ENCODE results near the gene BICD2.

The BICD2 gene

DNA sequence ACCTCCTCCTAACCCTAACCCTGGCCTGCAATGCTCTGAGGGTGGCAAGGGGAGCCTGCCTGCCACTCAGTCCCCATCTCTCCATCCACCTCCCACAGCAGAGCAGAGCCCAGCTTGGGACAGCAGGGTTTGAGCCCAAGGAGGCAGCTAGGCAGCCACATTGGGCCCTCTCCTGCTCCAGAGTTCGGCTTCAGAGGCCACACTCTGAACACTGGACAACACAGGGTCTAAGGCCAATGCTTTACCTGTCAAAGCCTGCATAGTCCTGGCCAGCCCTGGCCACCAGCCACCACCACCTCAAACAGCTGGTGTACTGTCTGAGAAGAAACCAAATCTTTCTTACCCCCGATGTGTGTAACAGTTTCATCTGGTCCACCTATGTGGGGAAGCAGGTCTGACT is 5.2 kb downstream of the BICD2 start:
- Histone ChIP-seq H3K36me3 (ENCODE audit: insufficient read depth, low read length) (no peaks in the 10 kb centered on the region), H3K4me3 (ENCODE audit: low read depth in 1 of 2, low read length in 2 of 2) (no peak overlapping the region), H3K9me3 (ENCODE audit: low read length) (no peaks in the 10 kb centered on the region), H3K27ac (ENCODE audit: low read depth, low read length) (peak overlapping the region; percentile 20), H3K9ac (ENCODE audit: low read length) (no peak overlapping the region), H3K4me1 (ENCODE audit: insufficient read depth, low read length) (peaks cover 37% of the 10 kb centered on the region), H3K27me3 (ENCODE audit: control insufficient read depth in 1 of 2, insufficient read depth in 2 of 2, low read length in 2 of 2) (no peaks in the 10 kb centered on the region)

- Histone ChIP-seq H3K36me3 (ENCODE audit: insufficient read depth, low read length) (no peaks in the 10 kb centered on the region), H3K9ac (ENCODE audit: low read length) (no peak overlapping the region), H3K4me1 (ENCODE audit: insufficient read depth, low read length) (peaks cover 29% of the 10 kb centered on the region), H3K27me3 (ENCODE audit: control insufficient read depth in 1 of 2, insufficient read depth in 2 of 2, low read length in 2 of 2) (no peaks in the 10 kb centered on the region), H3K27ac (ENCODE audit: low read depth, low read length) (no peak overlapping the region), H3K9me3 (ENCODE audit: low read length) (no peaks in the 10 kb centered on the region), H3K4me3 (ENCODE audit: low read depth in 1 of 2, low read length in 2 of 2) (no peak overlapping the region)
These were observed 7.8 kb downstream of the BICD2 start for GRCh38 chr9:92756792-92757191.

DNA sequence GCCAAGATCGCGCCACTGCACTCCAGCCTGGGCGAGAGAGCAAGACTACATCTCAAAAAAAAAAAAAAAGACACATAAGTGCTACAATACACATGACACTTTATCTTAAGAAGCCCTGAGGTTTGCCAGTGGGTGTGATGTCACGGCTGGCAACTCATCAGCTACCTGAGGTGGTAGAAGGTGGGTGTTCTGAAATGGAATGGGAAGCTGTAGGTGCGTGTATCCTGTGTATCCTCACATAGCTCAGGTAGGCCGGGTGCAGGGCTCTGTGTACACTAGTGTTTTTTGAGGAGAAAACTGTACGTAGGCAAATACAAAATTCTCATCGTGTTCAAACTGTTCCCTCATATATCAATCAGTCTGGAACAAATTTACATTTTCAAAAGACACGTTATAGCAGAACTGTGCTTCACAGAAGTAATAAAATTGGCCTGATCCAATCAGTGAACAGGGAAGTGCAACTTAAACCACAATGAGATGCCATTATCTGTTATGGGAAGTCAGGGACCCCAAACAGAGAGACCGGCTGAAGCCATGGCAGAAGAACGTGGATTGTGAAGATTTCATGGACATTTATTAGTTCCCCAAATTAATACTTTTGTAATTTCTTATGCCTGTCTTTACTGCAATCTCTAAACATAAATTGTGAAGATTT is 10.4 kb downstream of the BICD2 start:
- H3K36me3 ChIP-seq (ENCODE audit: insufficient read depth, low read length): no peaks in the 10 kb centered on the region
- no peaks in the 10 kb centered on the region for H3K9me3 ChIP-seq (ENCODE audit: low read length)
- H3K27me3 ChIP-seq (ENCODE audit: control insufficient read depth in 1 of 2, insufficient read depth in 2 of 2, low read length in 2 of 2): no peaks in the 10 kb centered on the region
- no peak overlapping the region for H3K9ac ChIP-seq (ENCODE audit: low read length)
- no peak overlapping the region for H3K27ac ChIP-seq (ENCODE audit: low read depth, low read length)
- H3K4me3 ChIP-seq (ENCODE audit: low read depth in 1 of 2, low read length in 2 of 2): no peak overlapping the region
- peaks cover 15% of the 10 kb centered on the region for H3K4me1 ChIP-seq (ENCODE audit: insufficient read depth, low read length)

- Histone ChIP-seq H3K4me1 (ENCODE audit: insufficient read depth, low read length) (peaks cover 28% of the 10 kb centered on the region), H3K4me3 (ENCODE audit: low read depth in 1 of 2, low read length in 2 of 2) (no peak overlapping the region), H3K9me3 (ENCODE audit: low read length) (no peaks in the 10 kb centered on the region), H3K27me3 (ENCODE audit: control insufficient read depth in 1 of 2, insufficient read depth in 2 of 2, low read length in 2 of 2) (no peaks in the 10 kb centered on the region), H3K36me3 (ENCODE audit: insufficient read depth, low read length) (no peaks in the 10 kb centered on the region), H3K9ac (ENCODE audit: low read length) (no peak overlapping the region), H3K27ac (ENCODE audit: low read depth, low read length) (peak overlapping the region; percentile 13)
These were observed 11.7 kb downstream of the BICD2 start for GRCh38 chr9:92752812-92753404.

DNA sequence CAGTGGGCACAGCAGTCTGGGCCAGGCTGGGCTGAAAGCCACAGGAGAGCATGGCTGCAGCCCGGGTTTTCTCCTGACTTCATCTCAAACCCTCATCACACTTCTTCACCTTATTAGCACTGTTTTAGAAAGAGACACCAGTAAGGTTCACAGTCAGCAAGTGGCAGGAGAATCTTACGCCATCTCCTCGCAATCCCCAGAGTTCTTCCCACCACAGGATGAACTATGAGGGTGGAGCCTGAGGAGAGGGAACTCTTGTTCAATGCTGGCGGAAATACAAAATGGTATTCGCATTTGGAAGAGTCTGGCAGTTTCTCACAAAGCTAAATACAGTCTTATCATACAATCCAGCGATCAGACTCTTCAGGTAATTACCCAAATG is 14.7 kb downstream of the BICD2 start:
- H3K27me3 ChIP-seq (ENCODE audit: control insufficient read depth in 1 of 2, insufficient read depth in 2 of 2, low read length in 2 of 2): no peaks in the 10 kb centered on the region
- H3K9ac ChIP-seq (ENCODE audit: low read length): no peak overlapping the region
- no peak overlapping the region for H3K4me3 ChIP-seq (ENCODE audit: low read depth in 1 of 2, low read length in 2 of 2)
- H3K4me1 ChIP-seq (ENCODE audit: insufficient read depth, low read length): peaks cover 53% of the 10 kb centered on the region
- H3K36me3 ChIP-seq (ENCODE audit: insufficient read depth, low read length): no peaks in the 10 kb centered on the region
- H3K9me3 ChIP-seq (ENCODE audit: low read length): no peaks in the 10 kb centered on the region
- no peak overlapping the region for H3K27ac ChIP-seq (ENCODE audit: low read depth, low read length)

GRCh38 chr9:92749071-92749933 is 15.3 kb downstream of the BICD2 start:
- Histone ChIP-seq H3K9ac (ENCODE audit: low read length) (no peak overlapping the region), H3K4me3 (ENCODE audit: low read depth in 1 of 2, low read length in 2 of 2) (no peak overlapping the region), H3K27ac (ENCODE audit: low read depth, low read length) (no peak overlapping the region), H3K27me3 (ENCODE audit: control insufficient read depth in 1 of 2, insufficient read depth in 2 of 2, low read length in 2 of 2) (no peaks in the 10 kb centered on the region), H3K9me3 (ENCODE audit: low read length) (no peaks in the 10 kb centered on the region), H3K36me3 (ENCODE audit: insufficient read depth, low read length) (no peaks in the 10 kb centered on the region), H3K4me1 (ENCODE audit: insufficient read depth, low read length) (peaks cover 54% of the 10 kb centered on the region)

- no peaks in the 10 kb centered on the region for H3K9me3 ChIP-seq (ENCODE audit: low read length)
- no peak overlapping the region for H3K4me3 ChIP-seq (ENCODE audit: low read depth in 1 of 2, low read length in 2 of 2)
- H3K27me3 ChIP-seq (ENCODE audit: control insufficient read depth in 1 of 2, insufficient read depth in 2 of 2, low read length in 2 of 2): no peaks in the 10 kb centered on the region
- H3K36me3 ChIP-seq (ENCODE audit: insufficient read depth, low read length): no peaks in the 10 kb centered on the region
- no peak overlapping the region for H3K9ac ChIP-seq (ENCODE audit: low read length)
- H3K4me1 ChIP-seq (ENCODE audit: insufficient read depth, low read length): peaks cover 54% of the 10 kb centered on the region
- no peak overlapping the region for H3K27ac ChIP-seq (ENCODE audit: low read depth, low read length)
These were observed 16.5 kb downstream of the BICD2 start for GRCh38 chr9:92748233-92748497.

- H3K36me3 ChIP-seq (ENCODE audit: insufficient read depth, low read length): no peaks in the 10 kb centered on the region
- H3K4me1 ChIP-seq (ENCODE audit: insufficient read depth, low read length): peaks cover 54% of the 10 kb centered on the region
- H3K9ac ChIP-seq (ENCODE audit: low read length): no peak overlapping the region
- no peaks in the 10 kb centered on the region for H3K9me3 ChIP-seq (ENCODE audit: low read length)
- no peak overlapping the region for H3K27ac ChIP-seq (ENCODE audit: low read depth, low read length)
- H3K4me3 ChIP-seq (ENCODE audit: low read depth in 1 of 2, low read length in 2 of 2): no peak overlapping the region
- H3K27me3 ChIP-seq (ENCODE audit: control insufficient read depth in 1 of 2, insufficient read depth in 2 of 2, low read length in 2 of 2): no peaks in the 10 kb centered on the region
These were observed 17.0 kb downstream of the BICD2 start for GRCh38 chr9:92747459-92748232.

- Histone ChIP-seq H3K4me1 (ENCODE audit: insufficient read depth, low read length) (peaks cover 54% of the 10 kb centered on the region), H3K27me3 (ENCODE audit: control insufficient read depth in 1 of 2, insufficient read depth in 2 of 2, low read length in 2 of 2) (no peaks in the 10 kb centered on the region), H3K9me3 (ENCODE audit: low read length) (no peaks in the 10 kb centered on the region), H3K36me3 (ENCODE audit: insufficient read depth, low read length) (no peaks in the 10 kb centered on the region), H3K27ac (ENCODE audit: low read depth, low read length) (no peak overlapping the region), H3K9ac (ENCODE audit: low read length) (no peak overlapping the region), H3K4me3 (ENCODE audit: low read depth in 1 of 2, low read length in 2 of 2) (no peak overlapping the region)
These were observed 17.8 kb downstream of the BICD2 start for GRCh38 chr9:92746567-92747458.

- Histone ChIP-seq H3K36me3 (ENCODE audit: insufficient read depth, low read length) (no peaks in the 10 kb centered on the region), H3K9ac (ENCODE audit: low read length) (no peak overlapping the region), H3K4me3 (ENCODE audit: low read depth in 1 of 2, low read length in 2 of 2) (no peak overlapping the region), H3K27ac (ENCODE audit: low read depth, low read length) (no peak overlapping the region), H3K9me3 (ENCODE audit: low read length) (no peaks in the 10 kb centered on the region), H3K27me3 (ENCODE audit: control insufficient read depth in 1 of 2, insufficient read depth in 2 of 2, low read length in 2 of 2) (no peaks in the 10 kb centered on the region), H3K4me1 (ENCODE audit: insufficient read depth, low read length) (peaks cover 62% of the 10 kb centered on the region)
These were observed 18.8 kb downstream of the BICD2 start for GRCh38 chr9:92745881-92746280.
